Renal cortex interstitium (tissue), 11 donors: Measurements from ENCODE around the gene SCAMP1. TPM values are rescaled to one million over a fixed set of nuclear protein-coding genes. Genes with fewer than 3 reads are reported as not detected.

Source experiments
- DNase-seq, 11 donors: peaks; one replicate each; pipeline ENCODE4 v3.0.0-alpha.2; 2013; ENCODE audit warnings: low read depth in 9 of 11, low spot score in 4 of 11; ENCODE audit errors: extremely low read depth in 1 of 11
- polyA plus RNA-seq, 3 donors: library from polyadenylated mRNA; unstranded; fragments of 120-200 nt; gene quantifications; one replicate each; pipeline ENCODE4 v1.2.1, GENCODE V29; 2013; ENCODE audit not compliant: insufficient read length in 3 of 3

The SCAMP1 gene
- polyA plus RNA-seq, 3 donors, result 46.5 to 60.8 (median 51.4) TPM

DNA sequence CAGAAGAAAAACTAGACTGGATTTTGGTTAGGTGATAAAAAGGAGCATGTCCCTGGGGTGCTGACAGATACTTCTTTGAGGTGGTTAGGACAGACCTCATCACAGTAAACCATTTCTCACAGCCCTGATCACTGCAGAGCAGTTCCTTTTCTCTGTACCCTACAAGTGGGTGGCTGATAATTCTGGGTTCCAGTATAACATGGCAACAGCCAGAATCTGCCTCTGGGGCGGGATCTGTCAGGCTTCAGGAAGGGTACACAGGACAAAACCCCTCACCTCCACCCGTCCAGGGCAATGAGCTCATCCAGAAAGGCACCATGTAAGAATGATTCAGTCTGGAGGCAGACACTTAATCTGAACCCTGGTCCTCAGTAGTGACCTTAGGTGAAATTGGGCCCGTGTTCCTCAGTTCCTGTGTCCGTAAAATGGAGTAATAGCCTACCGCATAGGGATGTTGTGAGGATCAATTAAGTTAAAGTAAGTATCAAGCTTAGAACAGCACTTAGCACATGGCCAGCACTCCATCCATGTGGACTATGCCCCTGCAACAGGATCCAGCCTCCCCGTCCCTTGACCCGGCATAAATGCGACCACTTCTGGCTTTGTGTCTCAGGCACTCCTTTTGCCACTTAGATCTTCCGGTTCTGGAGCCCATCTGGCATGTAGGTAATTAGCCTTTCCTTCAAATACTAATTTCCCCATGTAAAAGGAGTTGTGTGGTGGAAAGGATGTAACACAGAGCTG is 159.0 kb downstream of the SCAMP1 start:
- no peak for DNase-seq

DNA sequence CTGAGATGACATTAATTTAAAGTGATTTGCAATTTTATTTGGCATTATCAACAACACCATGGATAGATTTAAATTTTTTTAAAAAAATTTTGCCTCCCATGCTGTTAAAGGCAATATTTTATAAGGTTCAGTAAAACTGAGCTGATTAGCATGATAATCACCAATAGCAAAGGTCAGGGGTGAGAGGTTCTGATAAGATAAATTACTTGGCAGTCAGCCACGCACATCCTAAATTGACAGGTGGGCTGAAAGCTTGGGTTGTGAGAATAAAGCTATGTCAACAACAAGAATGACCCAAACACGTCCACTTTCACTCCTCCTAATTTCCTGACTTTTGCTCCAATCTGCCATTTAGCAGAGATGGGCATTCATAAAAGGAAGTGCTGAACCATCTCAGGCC is 161.0 kb downstream of the SCAMP1 start:
- no peak for DNase-seq

DNA sequence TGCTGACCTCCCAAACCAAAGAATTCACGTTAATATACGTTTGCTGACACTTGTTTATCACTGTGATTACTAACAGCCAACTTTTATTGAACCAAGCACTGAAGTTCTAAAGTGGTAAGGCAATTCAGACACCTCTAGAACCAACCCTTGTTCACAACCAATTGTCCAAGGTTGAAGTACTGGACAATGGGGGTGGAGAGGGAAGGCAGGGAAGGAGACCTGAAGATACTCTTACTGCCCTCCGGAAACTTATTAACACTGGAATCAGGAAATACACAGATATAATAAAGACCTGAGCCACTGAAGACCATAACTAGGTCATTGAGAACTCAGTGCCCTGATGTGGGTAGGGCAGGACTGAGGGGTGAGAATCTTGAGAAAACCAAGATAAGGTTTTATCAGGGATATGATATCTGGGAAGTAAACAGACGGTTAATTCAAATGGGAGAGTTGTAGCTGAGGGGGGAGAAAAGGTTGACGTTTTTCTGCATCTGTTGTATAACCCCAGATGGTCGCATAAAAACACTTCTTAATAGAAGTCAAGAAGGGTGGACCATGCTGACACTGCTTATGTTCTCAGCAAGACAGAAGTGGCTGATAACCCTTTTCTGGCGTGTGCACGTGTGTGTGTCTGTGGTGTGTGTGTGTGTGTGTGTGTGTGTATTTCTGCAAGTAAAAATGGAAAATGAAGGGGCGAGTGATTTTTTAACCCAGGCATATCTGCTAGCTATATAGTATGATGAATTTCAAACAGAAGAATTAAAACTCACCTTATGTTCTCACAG is 162.3 kb downstream of the SCAMP1 start:
- no peak for DNase-seq

DNA sequence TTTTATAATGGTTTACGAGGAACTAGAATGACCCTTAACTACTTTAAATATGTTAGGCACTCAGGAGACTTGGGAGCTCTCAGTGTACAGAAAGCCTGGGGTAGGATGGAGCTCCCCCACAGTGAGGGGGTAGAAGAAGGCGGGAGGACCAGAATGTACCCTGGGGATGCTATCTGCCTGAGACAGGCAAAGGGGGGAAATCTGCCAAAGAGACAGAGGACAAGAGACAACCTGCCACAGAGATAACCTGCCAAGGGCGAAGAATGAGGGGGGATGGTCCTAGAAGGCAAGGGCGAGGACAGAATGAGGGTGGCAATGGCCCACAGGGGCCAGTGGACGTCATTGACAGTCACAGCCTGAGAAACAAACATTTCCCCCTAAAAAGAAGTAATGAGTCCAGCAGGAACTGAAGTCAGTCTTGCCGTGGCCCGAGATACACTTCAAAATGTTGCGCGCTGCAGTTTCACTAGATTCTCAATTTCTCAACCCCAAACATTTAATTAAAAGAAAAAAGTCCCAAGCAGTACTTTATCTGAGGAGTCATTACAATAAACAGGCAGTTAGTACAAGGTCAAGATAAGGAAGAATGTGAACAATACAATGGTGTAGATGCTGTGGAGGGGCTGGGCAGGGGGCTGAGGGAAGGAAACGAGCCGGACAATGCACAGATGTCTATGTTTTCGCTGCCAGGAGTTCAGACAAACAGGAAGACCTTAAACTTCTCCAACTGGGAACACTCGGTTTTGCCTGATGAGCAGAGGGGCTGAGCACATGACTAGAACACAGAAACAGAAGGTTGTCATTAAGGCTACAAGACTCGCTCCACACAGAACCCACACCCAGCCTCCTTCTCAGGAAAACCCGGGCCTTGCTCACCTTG is 163.1 kb downstream of the SCAMP1 start:
- no peak for DNase-seq

DNA sequence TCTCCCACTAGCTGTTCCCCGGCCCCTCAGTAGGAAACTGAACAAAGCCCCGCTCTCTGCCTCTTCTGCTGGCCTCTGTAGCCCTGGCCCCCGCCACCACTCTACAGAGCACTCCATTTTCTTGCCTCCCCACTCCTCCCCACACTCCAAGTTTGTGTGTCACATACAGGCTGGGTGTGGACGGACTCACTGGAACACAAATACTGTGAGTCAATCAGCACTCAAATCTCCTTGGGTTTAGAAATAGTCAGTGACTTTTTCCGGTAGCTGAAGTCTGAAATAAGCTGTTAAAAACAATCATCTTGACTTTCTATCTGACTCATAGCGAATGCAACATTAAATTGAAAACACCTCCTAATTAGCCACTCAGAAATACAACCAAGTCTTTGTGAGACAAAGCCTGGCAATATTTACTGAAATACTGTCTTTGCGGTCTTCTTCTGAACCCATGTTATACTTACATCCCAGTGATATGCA is 165.7 kb downstream of the SCAMP1 start:
- no peak for DNase-seq

DNA sequence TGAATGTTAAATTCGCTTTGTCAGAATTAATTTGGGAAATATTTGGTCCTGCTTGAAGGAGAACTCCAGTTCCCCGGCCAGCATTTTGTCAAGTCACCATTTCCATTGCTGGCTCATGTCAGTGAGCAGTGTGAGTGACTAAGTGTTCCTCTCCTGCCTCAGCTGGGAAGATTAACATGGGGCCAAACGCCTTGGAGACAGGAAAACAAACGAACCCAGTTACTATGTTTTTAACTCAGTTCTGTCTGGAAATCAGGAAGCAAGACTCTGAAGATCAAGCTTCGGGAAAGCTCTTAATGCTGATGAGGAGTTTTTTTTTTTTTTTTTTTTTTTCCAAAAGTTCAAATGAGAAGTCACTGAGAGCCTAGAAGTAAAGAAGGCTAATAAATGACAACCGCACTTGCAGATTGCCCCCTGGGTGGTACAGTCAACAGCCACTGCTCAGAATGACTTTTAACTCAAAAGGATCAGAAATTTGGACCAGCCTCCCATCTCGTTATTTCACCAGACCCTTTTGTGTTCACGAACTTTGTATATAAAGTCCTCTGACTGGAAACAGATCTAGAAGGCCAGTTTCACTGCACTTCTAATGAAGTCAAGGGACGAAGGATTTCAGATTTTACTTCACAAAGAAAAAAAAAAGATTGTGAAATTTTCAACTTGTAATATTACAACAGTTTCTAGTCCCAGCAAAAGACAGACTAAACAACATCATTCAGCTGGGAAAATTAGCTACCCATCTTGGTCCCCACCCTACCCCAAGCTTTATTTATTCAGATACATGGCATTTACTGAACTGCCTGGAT is 166.8 kb downstream of the SCAMP1 start:
- peak in 3 of 11 donors; percentile 58 to 74 (median 65) for DNase-seq

DNA sequence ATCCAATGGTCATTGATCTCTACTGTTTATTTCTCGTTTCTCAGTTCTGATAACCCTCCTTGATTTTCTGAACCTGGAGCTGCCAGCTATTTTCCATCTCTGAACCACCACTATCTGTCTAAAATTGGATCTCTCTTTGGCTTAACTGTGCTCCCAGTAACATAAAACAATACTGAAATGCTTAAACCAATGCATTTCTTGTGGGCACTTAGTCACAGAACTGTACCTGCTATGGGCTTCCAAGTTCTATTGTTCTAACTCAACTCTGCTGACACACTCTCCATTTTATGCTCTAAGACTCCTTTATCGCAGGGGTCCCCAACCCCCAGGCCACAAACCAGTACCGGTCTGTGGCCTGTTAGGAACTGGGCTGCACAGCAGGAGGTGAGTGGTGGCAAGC is 167.5 kb downstream of the SCAMP1 start:
- DNase-seq, result no peak

Other genes starting within 250 kb of the SCAMP1 start
- 10 to 100 TPM; 61.2 to 81.5 (median 69.9) TPM for gene AP3B1, start 65.9 kb upstream of the SCAMP1 start, polyA plus RNA-seq